K562 (cell line): ENCODE data around the gene LRRIQ4.

Source experiments
- BHLHE40 ChIP-seq: IDR thresholded peaks from 2 replicates; pipeline ENCODE4 v1.6.1; 2011; ENCODE audit warnings: low read length, improper control_type of control experiment
- CAMTA2 ChIP-seq: fragments of 250-450 bp; sonication (Bioruptor Pico); conservative IDR thresholded peaks from 2 replicates; pipeline ENCODE4 v1.5.1; 2022
- NCOA1 ChIP-seq: fragments of 450-650 bp; IDR thresholded peaks from 2 replicates; pipeline ENCODE4 v1.6.1; 2016; ENCODE audit warnings: low read depth
- ZBTB7A ChIP-seq: IDR thresholded peaks from 2 replicates; pipeline ENCODE4 v1.6.1; 2011; ENCODE audit warnings: low read depth, mild to moderate bottlenecking, low read length, moderate library complexity, borderline replicate concordance; ENCODE audit not compliant: control insufficient read depth
- ZZZ3 ChIP-seq: fragments of 450-650 bp; IDR thresholded peaks from 2 replicates; pipeline ENCODE4 v1.6.1; 2016; ENCODE audit warnings: antibody characterized with exemption, mild to moderate bottlenecking, moderate library complexity
- TF ChIP-seq, protein P1 (sequence below), 3 experiments: IDR thresholded peaks in 2 of 3; conservative IDR thresholded peaks in 1 of 3; 2 replicates each; pipeline ENCODE4 v1.5.1; 2011 to 2012; ENCODE audit warnings: low read length in 3 of 3, mild to moderate bottlenecking in 3 of 3, control low read depth in 2 of 3, improper control_type of control experiment in 1 of 3, inconsistent platforms in 1 of 3, low read depth in 1 of 3, mixed read lengths in 1 of 3, moderate library complexity in 1 of 3; ENCODE audit not compliant: insufficient read depth in 2 of 3

DNA sequence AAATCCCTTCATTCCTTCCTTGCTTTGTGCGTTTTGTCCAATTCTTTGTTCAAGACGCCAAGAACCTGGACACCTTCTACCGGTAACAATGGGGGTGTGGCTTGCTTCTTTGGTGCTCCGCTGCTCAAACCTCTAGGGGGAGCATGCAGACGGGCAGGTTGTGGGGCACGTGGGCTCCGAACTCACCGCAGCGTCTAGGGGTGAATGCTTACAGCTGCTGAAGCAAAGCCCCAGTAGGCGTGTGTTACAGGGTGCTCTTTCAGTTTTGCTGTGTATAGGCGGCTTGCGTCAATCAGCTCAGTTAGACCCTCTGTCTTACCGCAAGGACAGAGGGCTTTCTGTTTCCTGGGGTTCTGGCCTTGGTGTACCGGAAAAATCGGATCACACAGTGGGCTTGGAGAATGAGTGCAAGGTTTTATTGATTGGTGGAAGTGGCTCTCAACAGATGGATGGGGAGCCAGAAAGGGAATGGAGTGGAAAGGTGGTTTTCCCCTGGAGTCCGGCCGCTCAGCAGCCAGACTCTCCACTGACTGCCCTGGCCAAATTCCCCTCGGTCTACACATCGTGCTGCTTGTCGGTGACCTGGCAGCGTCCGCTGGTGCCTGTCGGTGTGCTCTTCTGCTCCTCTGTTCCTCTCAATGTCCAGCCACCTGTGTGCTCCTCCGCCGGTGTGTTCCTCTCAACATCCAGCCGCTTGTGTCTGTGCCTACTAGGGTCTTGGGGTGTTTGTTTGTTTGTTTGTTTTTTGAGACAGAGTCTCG is 1.3 kb downstream of the LRRIQ4 start:
- TF ChIP-seq, protein P1, sequence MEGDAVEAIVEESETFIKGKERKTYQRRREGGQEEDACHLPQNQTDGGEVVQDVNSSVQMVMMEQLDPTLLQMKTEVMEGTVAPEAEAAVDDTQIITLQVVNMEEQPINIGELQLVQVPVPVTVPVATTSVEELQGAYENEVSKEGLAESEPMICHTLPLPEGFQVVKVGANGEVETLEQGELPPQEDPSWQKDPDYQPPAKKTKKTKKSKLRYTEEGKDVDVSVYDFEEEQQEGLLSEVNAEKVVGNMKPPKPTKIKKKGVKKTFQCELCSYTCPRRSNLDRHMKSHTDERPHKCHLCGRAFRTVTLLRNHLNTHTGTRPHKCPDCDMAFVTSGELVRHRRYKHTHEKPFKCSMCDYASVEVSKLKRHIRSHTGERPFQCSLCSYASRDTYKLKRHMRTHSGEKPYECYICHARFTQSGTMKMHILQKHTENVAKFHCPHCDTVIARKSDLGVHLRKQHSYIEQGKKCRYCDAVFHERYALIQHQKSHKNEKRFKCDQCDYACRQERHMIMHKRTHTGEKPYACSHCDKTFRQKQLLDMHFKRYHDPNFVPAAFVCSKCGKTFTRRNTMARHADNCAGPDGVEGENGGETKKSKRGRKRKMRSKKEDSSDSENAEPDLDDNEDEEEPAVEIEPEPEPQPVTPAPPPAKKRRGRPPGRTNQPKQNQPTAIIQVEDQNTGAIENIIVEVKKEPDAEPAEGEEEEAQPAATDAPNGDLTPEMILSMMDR (IDR thresholded peaks at IDR 0.05 in 2 of 3, conservative IDR thresholded peaks at IDR 0.05 in 1 of 3; ENCODE audit: insufficient read depth in 2 of 3, low read depth in 1 of 3, low read length in 3 of 3), result 0 out of 6 replicates have a peak, but pooled peaks of 1 of the 3 experiments have one; percentile 16
- TF ChIP-seq CAMTA2 (CRISPR knock-in tag) (no peak), ZBTB7A (no peak), NCOA1 (no peak), ZZZ3 (no peak), BHLHE40 (no peak)
